GM19351 (cell line): Measurements from ENCODE around the gene DGKB.

Experiments used
- ATAC-seq: cut with Tn5 transposase; IDR thresholded peaks from one replicate; pipeline ENCODE4 v1.9.1; 2021; ENCODE audit warnings: mild to moderate bottlenecking, moderate library complexity; ENCODE audit not compliant: unreplicated experiment

The DGKB gene

GRCh38 chr7:14861456-14861855 is 41.1 kb downstream of the DGKB start:
- no peak for ATAC-seq

GRCh38 chr7:14859267-14859666 is 43.3 kb downstream of the DGKB start:
- no peak for ATAC-seq

- ATAC-seq, result no peak
These were observed 43.7 kb downstream of the DGKB start for GRCh38 chr7:14858866-14859265.

- ATAC-seq, result no peak
These were observed 44.1 kb downstream of the DGKB start for GRCh38 chr7:14858410-14858809.

GRCh38 chr7:14855033-14855794 is 47.3 kb downstream of the DGKB start:
- ATAC-seq, result no peak

GRCh38 chr7:14854471-14854870 is 48.1 kb downstream of the DGKB start:
- no peak for ATAC-seq

- ATAC-seq, result no peak
These were observed 50.9 kb downstream of the DGKB start for GRCh38 chr7:14851610-14852009.

- peak; percentile 44 for ATAC-seq
These were observed 52.5 kb downstream of the DGKB start for GRCh38 chr7:14850039-14850438.

- ATAC-seq, result no peak
These were observed 56.1 kb downstream of the DGKB start for GRCh38 chr7:14846405-14846804.

GRCh38 chr7:14843755-14844154 is 58.8 kb downstream of the DGKB start:
- no peak for ATAC-seq

- no peak for ATAC-seq
These were observed 60.0 kb downstream of the DGKB start for GRCh38 chr7:14842523-14842922.

- no peak for ATAC-seq
These were observed 60.7 kb downstream of the DGKB start for GRCh38 chr7:14841869-14842268.

- no peak for ATAC-seq
These were observed 61.5 kb downstream of the DGKB start for GRCh38 chr7:14841086-14841485.

GRCh38 chr7:14839307-14839706 is 63.2 kb downstream of the DGKB start:
- no peak for ATAC-seq

GRCh38 chr7:14837216-14837615 is 65.3 kb downstream of the DGKB start:
- no peak for ATAC-seq

- no peak for ATAC-seq
These were observed 65.9 kb downstream of the DGKB start for GRCh38 chr7:14836571-14837189.

- no peak for ATAC-seq
These were observed 66.5 kb downstream of the DGKB start for GRCh38 chr7:14836006-14836405.

GRCh38 chr7:14835384-14835783 is 67.2 kb downstream of the DGKB start:
- no peak for ATAC-seq

GRCh38 chr7:14834883-14835282 is 67.7 kb downstream of the DGKB start:
- no peak for ATAC-seq

- peak; percentile 76 for ATAC-seq
These were observed 68.1 kb downstream of the DGKB start for GRCh38 chr7:14834456-14834855.

GRCh38 chr7:14833707-14834106 is 68.8 kb downstream of the DGKB start:
- ATAC-seq, result no peak

- no peak for ATAC-seq
These were observed 74.5 kb downstream of the DGKB start for GRCh38 chr7:14828053-14828452.

- no peak for ATAC-seq
These were observed 76.1 kb downstream of the DGKB start for GRCh38 chr7:14826426-14826825.
